H9 (cell line): ENCODE measurements around the gene INPP5F. TPM values are rescaled to one million over a fixed set of nuclear protein-coding genes. Genes with fewer than 3 reads are reported as not detected.
A peak's percentile ranks its signal among the peaks of the same experiment; 100 is the strongest.

Source experiments
- DNase-seq: peaks from one replicate; pipeline ENCODE4 v3.0.0-alpha.2; 2017
- H2AFZ ChIP-seq: one replicate; pipeline ENCODE4 v1.6.1; 2013; ENCODE audit warnings: mild to moderate bottlenecking, low read length, control low read depth, moderate library complexity
- H2AK5ac ChIP-seq: 2 replicates; pipeline ENCODE4 v1.6.1; 2013; ENCODE audit warnings: low read length, control low read depth, mixed read lengths; ENCODE audit not compliant: insufficient read length
- H2BK120ac ChIP-seq: one replicate; pipeline ENCODE4 v1.6.1; 2013; ENCODE audit warnings: low read depth, mild to moderate bottlenecking, low read length, control low read depth, inconsistent platforms; ENCODE audit not compliant: poor library complexity, severe bottlenecking
- H2BK12ac ChIP-seq: 2 replicates; pipeline ENCODE4 v1.6.1; 2013; ENCODE audit warnings: low read length, control low read depth, mixed read lengths, low read depth; ENCODE audit not compliant: insufficient read length
- H2BK15ac ChIP-seq: 2 replicates; pipeline ENCODE4 v1.6.1; 2013; ENCODE audit warnings: low read depth, low read length, control low read depth
- H2BK20ac ChIP-seq: one replicate; pipeline ENCODE4 v1.6.1; 2013; ENCODE audit warnings: low read depth, mild to moderate bottlenecking, low read length, control low read depth, inconsistent platforms; ENCODE audit not compliant: poor library complexity, severe bottlenecking
- H2BK5ac ChIP-seq: 2 replicates; pipeline ENCODE4 v1.6.1; 2013; ENCODE audit warnings: low read length, control low read depth, mixed read lengths; ENCODE audit not compliant: insufficient read length
- H3K14ac ChIP-seq: 2 replicates; pipeline ENCODE4 v1.6.1; 2013; ENCODE audit warnings: low read length, control low read depth; ENCODE audit not compliant: insufficient read depth
- H3K18ac ChIP-seq: 2 replicates; pipeline ENCODE4 v1.6.1; 2013; ENCODE audit warnings: low read depth, mild to moderate bottlenecking, mixed read lengths, low read length, control low read depth; ENCODE audit not compliant: insufficient read length
- H3K23ac ChIP-seq: 2 replicates; pipeline ENCODE4 v1.6.1; 2013; ENCODE audit warnings: low read length, control low read depth, mixed read lengths, low read depth; ENCODE audit not compliant: insufficient read length
- H3K23me2 ChIP-seq: 2 replicates; pipeline ENCODE4 v1.6.1; 2013; ENCODE audit warnings: low read depth, mild to moderate bottlenecking, mixed read lengths, low read length, control low read depth; ENCODE audit not compliant: insufficient read length, poor library complexity, severe bottlenecking
- H3K27ac ChIP-seq: 2 replicates; pipeline ENCODE4 v1.5.1; 2013; ENCODE audit warnings: low read length, control low read depth, mixed read lengths, low read depth; ENCODE audit not compliant: insufficient read length
- H3K27me3 ChIP-seq: 2 replicates; pipeline ENCODE4 v1.6.1; 2013; ENCODE audit warnings: low read length, control low read depth, inconsistent platforms; ENCODE audit not compliant: insufficient read depth
- H3K4ac ChIP-seq: 2 replicates; pipeline ENCODE4 v1.6.1; 2013; ENCODE audit warnings: low read depth, mild to moderate bottlenecking, control low read depth, inconsistent platforms, low read length, moderate library complexity
- H3K4me1 ChIP-seq: 2 replicates; pipeline ENCODE4 v1.6.1; 2013; ENCODE audit warnings: low read length, control low read depth, inconsistent platforms; ENCODE audit not compliant: insufficient read depth
- H3K4me2 ChIP-seq: 2 replicates; pipeline ENCODE4 v1.6.1; 2013; ENCODE audit warnings: low read length, control low read depth, mixed read lengths; ENCODE audit not compliant: insufficient read length, insufficient read depth
- H3K56ac ChIP-seq: 2 replicates; pipeline ENCODE4 v1.6.1; 2013; ENCODE audit warnings: low read depth, mild to moderate bottlenecking, mixed read lengths, low read length, control low read depth; ENCODE audit not compliant: insufficient read length
- H3K79me1 ChIP-seq: 2 replicates; pipeline ENCODE4 v1.6.1; 2013; ENCODE audit warnings: low read depth, mild to moderate bottlenecking, moderate library complexity, low read length, control low read depth, inconsistent platforms; ENCODE audit not compliant: insufficient read depth, poor library complexity, severe bottlenecking
- H3K79me2 ChIP-seq: 2 replicates; pipeline ENCODE4 v1.6.1; 2013; ENCODE audit warnings: low read length, control low read depth, inconsistent platforms; ENCODE audit not compliant: insufficient read depth
- H3K9ac ChIP-seq: 2 replicates; pipeline ENCODE4 v1.6.1; 2013; ENCODE audit warnings: low read length, control low read depth, mixed read lengths; ENCODE audit not compliant: insufficient read length; ENCODE audit errors: extremely low read depth
- H3K9me3 ChIP-seq: one replicate; pipeline ENCODE4 v1.6.1; 2013; ENCODE audit warnings: low read depth, low read length, inconsistent platforms; ENCODE audit not compliant: control insufficient read depth
- H3T11ph ChIP-seq: one replicate; pipeline ENCODE4 v1.6.1; 2013; ENCODE audit warnings: mild to moderate bottlenecking, low read length, control low read depth, inconsistent platforms
- H4K20me1 ChIP-seq: one replicate; pipeline ENCODE4 v1.6.1; 2013; ENCODE audit not compliant: control insufficient read depth, insufficient read length, insufficient read depth
- H4K5ac ChIP-seq: 2 replicates; pipeline ENCODE4 v1.6.1; 2013; ENCODE audit warnings: low read depth, mild to moderate bottlenecking, mixed read lengths, low read length, control low read depth; ENCODE audit not compliant: insufficient read length
- H4K8ac ChIP-seq: replicated peaks from 2 replicates; pipeline ENCODE4 v1.6.1; 2013; ENCODE audit warnings: low read length, control low read depth, mixed read lengths, low read depth; ENCODE audit not compliant: insufficient read length
- H4K91ac ChIP-seq: 2 replicates; pipeline ENCODE4 v1.6.1; 2013; ENCODE audit warnings: low read depth, mild to moderate bottlenecking, moderate library complexity, mixed read lengths, low read length, control low read depth; ENCODE audit not compliant: insufficient read length
- H3K27ac Mint-ChIP-seq, 3 experiments: 2 replicates in 2 of 3; 3 replicates in 1 of 3; pipeline ENCODE4 v1.8.0; 2020 to 2021; ENCODE audit warnings: mixed read lengths in 3 of 3, mild to moderate bottlenecking in 1 of 3, moderate library complexity in 1 of 3
- H3K27me3 Mint-ChIP-seq: 2 replicates; pipeline ENCODE4 v1.8.0; 2021; ENCODE audit warnings: low read depth, mild to moderate bottlenecking, moderate library complexity, mixed read lengths
- H3K36me3 Mint-ChIP-seq, 3 experiments: 2 replicates in 2 of 3; 3 replicates in 1 of 3; pipeline ENCODE4 v1.8.0; 2020 to 2021; ENCODE audit warnings: low read depth in 3 of 3, mixed read lengths in 3 of 3; ENCODE audit not compliant: insufficient read depth in 1 of 3
- H3K4me1 Mint-ChIP-seq, 2 experiments: 2 replicates each; pipeline ENCODE4 v1.8.0; 2020; ENCODE audit warnings: mixed read lengths in 2 of 2
- H3K4me3 Mint-ChIP-seq, 2 experiments: 2 replicates in 1 of 2; 3 replicates in 1 of 2; pipeline ENCODE4 v1.8.0; 2020 to 2021; ENCODE audit warnings: mild to moderate bottlenecking in 2 of 2, mixed read lengths in 2 of 2, moderate library complexity in 1 of 2
- H3K9me3 Mint-ChIP-seq, 2 experiments: 2 replicates in 1 of 2; 3 replicates in 1 of 2; pipeline ENCODE4 v1.8.0; 2020; ENCODE audit warnings: mild to moderate bottlenecking in 2 of 2, mixed read lengths in 2 of 2, moderate library complexity in 1 of 2
- CTCF ChIP-seq: fragments of 200-600 bp; sonication (generic); conservative IDR thresholded peaks from 3 replicates; pipeline ENCODE4 v1.8.0; 2021; ENCODE audit warnings: antibody characterized with exemption, mild to moderate bottlenecking
- WGBS: extraction: QIAGEN DNeasy Blood & Tissue Kit; methylation state at CpG from one replicate; pipeline ENCODE4 v1.1.7; 2013; ENCODE audit warnings: missing lambda C conversion rate, low lambda C conversion rate, mixed read lengths; ENCODE audit not compliant: insufficient read length; ENCODE audit errors: extremely low coverage; 5-methylcytosine and 5-hydroxymethylcytosine counted together
- total RNA-seq: library from RNA; stranded (reverse); gene quantifications from 2 replicates; pipeline ENCODE4 v1.2.1, GENCODE V29; 2021

INPP5F gene
- total RNA-seq, 1 experiment from 2014 or later = 108 TPM

GRCh38 chr10:119680050-119680449 lies 45.8 kb upstream of the INPP5F start:
- H3K79me1 ChIP-seq = no peaks in the 10 kb centered on the region
- H3T11ph ChIP-seq = no peak overlapping the region
- H3K9me3 ChIP-seq = no peaks in the 10 kb centered on the region
- no peaks in the 10 kb centered on the region for H3K27me3 ChIP-seq
- no peak overlapping the region for H3K9ac ChIP-seq
- Mint-ChIP-seq H3K4me3 (no peak overlapping the region), H3K4me1 (no peaks in the 10 kb centered on the region; a peak in 1 of 4 replicates), H3K9me3 (peaks cover 4 to 6% of the 10 kb centered on the region in 2 experiments; a peak in 4 of 5 replicates), H3K27ac (peak overlapping the region in 2 of 3 experiments; percentile 24 to 52; a peak in 1 of 7 replicates), H3K27me3 (no peaks in the 10 kb centered on the region; the same call in 1 of the 2 replicates), H3K36me3 (peaks cover 6 to 19% (median 18%) of the 10 kb centered on the region in 3 experiments; a peak in 6 of 7 replicates)
- no peak overlapping the region for H3K18ac ChIP-seq
- no peak overlapping the region for H2BK120ac ChIP-seq
- H3K4me1 ChIP-seq = no peaks in the 10 kb centered on the region
- no peak for TF ChIP-seq CTCF
- H4K20me1 ChIP-seq = no peaks in the 10 kb centered on the region
- H3K4ac ChIP-seq = no peak overlapping the region
- no peak overlapping the region for H3K27ac ChIP-seq
- H3K79me2 ChIP-seq = no peaks in the 10 kb centered on the region
- no peak overlapping the region for H3K23ac ChIP-seq
- H3K56ac ChIP-seq = no peak overlapping the region
- H4K8ac ChIP-seq = no peak overlapping the region
- H2BK12ac ChIP-seq = no peak overlapping the region
- H3K4me2 ChIP-seq = no peak overlapping the region
- H2BK5ac ChIP-seq = no peak overlapping the region
- H2BK15ac ChIP-seq = no peak overlapping the region
- no peak overlapping the region for H2AFZ ChIP-seq
- no peaks in the 10 kb centered on the region for H3K23me2 ChIP-seq
- no CpG with 5 or more reads among the region's 4 CpGs for WGBS
- H4K5ac ChIP-seq = no peak overlapping the region
- H4K91ac ChIP-seq = no peak overlapping the region
- H3K14ac ChIP-seq = no peak overlapping the region
- H2BK20ac ChIP-seq = no peak overlapping the region
- no peak overlapping the region for H2AK5ac ChIP-seq
- no peak for DNase-seq
